Mesendoderm (in vitro differentiated cells): ENCODE results near the gene SRSF7. TPM values are rescaled to one million over a fixed set of nuclear protein-coding genes. Genes with fewer than 3 reads are reported as not detected.
"Not testable (repeated sequence)": the region's sequence is repeated elsewhere in the genome, so short reads cannot be mapped to it uniquely, and the experiment has no call there.

Experiments used
- DNase-seq: peaks from one replicate; pipeline ENCODE4 v3.0.0; 2013
- H2AK5ac ChIP-seq: 2 replicates; pipeline ENCODE4 v1.6.1; 2013; ENCODE audit warnings: low read length, inconsistent platforms
- H2BK120ac ChIP-seq: 2 replicates; pipeline ENCODE4 v1.6.1; 2013; ENCODE audit warnings: low read depth, mild to moderate bottlenecking, low read length, moderate library complexity, mixed read lengths
- H2BK15ac ChIP-seq: replicated peaks from 2 replicates; pipeline ENCODE4 v1.6.1; 2013; ENCODE audit warnings: low read depth, mild to moderate bottlenecking, moderate library complexity
- H2BK5ac ChIP-seq: 2 replicates; pipeline ENCODE4 v1.6.1; 2013; ENCODE audit warnings: low read length, inconsistent platforms
- H3K18ac ChIP-seq: 2 replicates; pipeline ENCODE4 v1.6.1; 2013; ENCODE audit warnings: mild to moderate bottlenecking, low read length, mixed read lengths
- H3K23ac ChIP-seq: one replicate; pipeline ENCODE4 v1.6.1; 2013; ENCODE audit warnings: low read length
- H3K27ac ChIP-seq: 2 replicates; pipeline ENCODE4 v1.5.1; 2013; ENCODE audit warnings: low read depth, mild to moderate bottlenecking, inconsistent platforms, low read length, moderate library complexity
- H3K27me3 ChIP-seq: 2 replicates; pipeline ENCODE4 v1.6.1; 2013; ENCODE audit warnings: low read length, control low read depth, mild to moderate bottlenecking, inconsistent platforms; ENCODE audit not compliant: insufficient read depth, poor library complexity
- H3K36me3 ChIP-seq: 2 replicates; pipeline ENCODE4 v1.6.1; 2013; ENCODE audit warnings: low read length, inconsistent platforms; ENCODE audit not compliant: control insufficient read depth, insufficient read depth
- H3K4ac ChIP-seq: one replicate; pipeline ENCODE4 v1.6.1; 2013; ENCODE audit warnings: low read depth, mild to moderate bottlenecking, low read length, moderate library complexity
- H3K4me1 ChIP-seq: 2 replicates; pipeline ENCODE4 v1.6.1; 2013; ENCODE audit warnings: low read depth, low read length, inconsistent platforms; ENCODE audit not compliant: control insufficient read depth
- H3K4me2 ChIP-seq: 2 replicates; pipeline ENCODE4 v1.6.1; 2013; ENCODE audit warnings: low read length
- H3K4me3 ChIP-seq: 2 replicates; pipeline ENCODE4 v1.5.1; 2013; ENCODE audit warnings: mild to moderate bottlenecking, low read length
- H3K56ac ChIP-seq: one replicate; pipeline ENCODE4 v1.6.1; 2013; ENCODE audit warnings: low read length
- H3K79me1 ChIP-seq: 2 replicates; pipeline ENCODE4 v1.6.1; 2013; ENCODE audit warnings: low read length, inconsistent platforms
- H3K79me2 ChIP-seq: 2 replicates; pipeline ENCODE4 v1.6.1; 2013; ENCODE audit warnings: mild to moderate bottlenecking, low read length; ENCODE audit not compliant: control insufficient read depth, insufficient read depth
- H3K9ac ChIP-seq: 2 replicates; pipeline ENCODE4 v1.6.1; 2013; ENCODE audit warnings: low read length, inconsistent platforms
- H4K5ac ChIP-seq: one replicate; pipeline ENCODE4 v1.6.1; 2013; ENCODE audit warnings: low read length
- H4K8ac ChIP-seq: one replicate; pipeline ENCODE4 v1.6.1; 2013; ENCODE audit warnings: low read depth, mild to moderate bottlenecking, control low read depth, low read length, moderate library complexity
- WGBS: extraction: QIAGEN DNeasy Blood & Tissue Kit; methylation state at CpG from one replicate; pipeline ENCODE4 v1.1.7; 2013; ENCODE audit warnings: low lambda C conversion rate, missing lambda C conversion rate; ENCODE audit not compliant: insufficient coverage; ENCODE audit errors: extremely low coverage; 5-methylcytosine and 5-hydroxymethylcytosine counted together
- polyA plus RNA-seq, 2 experiments: library from polyadenylated mRNA; stranded (reverse); fragments of 200-250 nt; gene quantifications; one replicate each; pipeline ENCODE4 v1.2.3, GENCODE V29; 2013

Gene SRSF7
- polyA plus RNA-seq (2013, experiment 1 of 2): 517 TPM
- polyA plus RNA-seq (2013, experiment 2 of 2): 531 TPM

DNA sequence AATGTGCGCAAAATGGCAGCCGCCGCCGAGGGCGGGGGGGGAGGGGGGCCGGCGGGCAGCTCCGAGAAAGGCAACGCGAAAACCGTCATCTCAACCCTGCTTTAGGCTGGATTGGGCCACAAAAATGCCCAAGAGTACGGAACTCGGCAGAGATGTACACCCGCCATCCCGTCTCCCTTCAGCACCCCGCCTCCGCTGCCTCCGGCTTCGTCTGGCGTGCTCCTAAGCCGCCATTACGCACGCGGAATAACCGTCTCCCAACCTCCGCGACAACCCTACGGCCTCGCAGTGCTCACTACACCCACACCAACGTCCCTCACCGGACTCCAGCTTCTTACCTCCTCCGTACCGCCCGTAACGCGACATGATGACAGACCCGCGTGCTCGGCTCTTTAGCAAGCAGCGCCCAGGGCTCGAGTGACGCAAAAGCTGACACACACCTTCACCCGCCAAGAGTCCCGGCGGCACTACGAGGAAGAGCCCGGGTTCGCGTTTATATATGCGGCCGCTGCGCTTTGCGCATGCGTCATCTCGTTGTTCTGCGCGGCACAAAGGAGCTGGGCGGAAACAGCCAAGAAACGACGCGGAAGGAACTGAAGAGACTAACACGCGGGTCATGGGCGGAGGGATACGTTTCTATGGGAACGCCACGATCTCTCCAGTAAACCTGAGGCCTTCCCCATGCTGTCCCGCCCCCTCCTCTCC lies at the start of gene SRSF7:
SRSF7 (minus strand) TSS at position 471 of the 705 bp plus-strand sequence; CDS start at position 366, 105 bp downstream.
- H3K79me1 ChIP-seq: peaks cover 2% of the 10 kb centered on the region
- peak within 1 kb of the TSS; percentile 100 for H4K5ac ChIP-seq
- H2BK15ac ChIP-seq: no peak within 1 kb of the TSS
- H2BK120ac ChIP-seq: peak within 1 kb of the TSS; percentile 9
- peak within 1 kb of the TSS; percentile 100 for H3K4ac ChIP-seq
- DNase-seq: peak; percentile 100
- H3K27ac ChIP-seq: peak within 1 kb of the TSS; percentile 77
- H4K8ac ChIP-seq: no peak within 1 kb of the TSS
- no CpG with 5 or more reads among the region's 68 CpGs for WGBS
- peak within 1 kb of the TSS; percentile 100 for H3K56ac ChIP-seq
- H2BK5ac ChIP-seq: peak within 1 kb of the TSS; percentile 100
- peaks cover 13% of the 10 kb centered on the region for H3K36me3 ChIP-seq
- H3K4me2 ChIP-seq: peak within 1 kb of the TSS; percentile 93
- H3K27me3 ChIP-seq: no peaks in the 10 kb centered on the region
- H3K18ac ChIP-seq: peak within 1 kb of the TSS; percentile 95
- peaks cover 43% of the 10 kb centered on the region for H3K79me2 ChIP-seq
- H3K4me3 ChIP-seq: peak within 1 kb of the TSS; percentile 100
- peak within 1 kb of the TSS; percentile 100 for H3K9ac ChIP-seq
- H3K23ac ChIP-seq: peak within 1 kb of the TSS; percentile 99
- H3K4me1 ChIP-seq: no peaks in the 10 kb centered on the region
- H2AK5ac ChIP-seq: peak within 1 kb of the TSS; percentile 100

DNA sequence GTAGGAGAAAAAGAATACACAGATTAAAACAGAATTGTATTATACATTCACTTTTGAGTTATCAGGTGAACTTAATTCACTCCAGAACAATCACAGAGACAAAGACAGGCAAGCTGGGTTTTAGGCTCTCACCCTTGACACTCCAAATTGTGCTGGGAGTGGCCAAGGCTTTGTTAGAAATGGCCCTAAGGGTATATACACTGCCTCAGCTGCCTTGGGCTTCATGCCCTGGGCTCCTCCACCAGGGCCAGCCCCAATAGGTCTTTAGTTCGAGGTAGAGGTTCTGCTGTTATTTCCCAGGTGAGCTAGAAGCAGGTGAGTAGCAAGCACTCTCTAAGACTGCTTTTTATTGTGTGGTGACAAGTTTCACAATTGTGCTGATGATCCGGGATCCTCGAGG lies 46.8 kb upstream of the SRSF7 start:
- no peak overlapping the region for H3K27ac ChIP-seq

DNA sequence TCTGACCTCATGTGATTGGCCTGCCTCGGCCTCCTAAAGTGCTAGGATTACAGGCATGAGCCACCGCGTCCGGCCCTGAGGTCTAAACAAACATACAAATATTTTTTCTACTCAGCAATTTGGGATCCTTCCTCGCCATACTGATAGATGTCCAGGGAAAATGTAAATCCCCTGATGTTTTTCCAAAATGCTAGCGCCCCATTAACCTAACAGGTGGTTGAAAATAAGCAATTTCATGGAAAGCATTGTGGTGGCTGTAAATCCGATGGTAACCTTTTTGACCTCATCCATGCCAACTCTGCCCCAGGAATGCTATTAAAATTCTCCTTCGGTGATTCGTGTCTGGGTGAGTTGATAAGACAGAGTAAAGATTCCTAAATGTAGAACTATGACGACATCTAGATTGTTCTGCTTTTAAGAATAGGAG lies 46.1 kb upstream of the SRSF7 start:
- Histone ChIP-seq H3K9ac (no peak overlapping the region), H3K4ac (no peak overlapping the region), H3K79me1 (no peaks in the 10 kb centered on the region), H3K4me3 (no peak overlapping the region), H2BK5ac (no peak overlapping the region), H3K56ac (no peak overlapping the region), H3K18ac (no peak overlapping the region), H4K8ac (no peak overlapping the region), H2AK5ac (no peak overlapping the region), H3K23ac (no peak overlapping the region), H3K4me2 (no peak overlapping the region), H3K27ac (no peak overlapping the region), H3K27me3 (no peaks in the 10 kb centered on the region), H3K4me1 (no peaks in the 10 kb centered on the region), H4K5ac (no peak overlapping the region), H3K79me2 (no peaks in the 10 kb centered on the region), H2BK15ac (no peak overlapping the region), H2BK120ac (no peak overlapping the region), H3K36me3 (peaks cover 3% of the 10 kb centered on the region)
- no peak for DNase-seq
- WGBS: no CpG with 5 or more reads among the region's 10 CpGs

More for the DNA sequence above, 46.8 kb upstream of the SRSF7 start:
- Histone ChIP-seq H3K36me3 (peaks cover 3% of the 10 kb centered on the region), H3K79me1 (no peaks in the 10 kb centered on the region), H3K4me2 (no peak overlapping the region), H2AK5ac (no peak overlapping the region), H3K4ac (no peak overlapping the region), H4K5ac (no peak overlapping the region), H2BK5ac (no peak overlapping the region), H3K79me2 (no peaks in the 10 kb centered on the region), H3K4me3 (no peak overlapping the region), H2BK120ac (no peak overlapping the region), H3K18ac (no peak overlapping the region), H3K4me1 (no peaks in the 10 kb centered on the region), H3K56ac (no peak overlapping the region), H3K23ac (no peak overlapping the region), H3K9ac (no peak overlapping the region), H2BK15ac (no peak overlapping the region), H4K8ac (no peak overlapping the region), H3K27me3 (no peaks in the 10 kb centered on the region)
- WGBS: no CpG with 5 or more reads among the region's 3 CpGs
- DNase-seq: no peak

DNA sequence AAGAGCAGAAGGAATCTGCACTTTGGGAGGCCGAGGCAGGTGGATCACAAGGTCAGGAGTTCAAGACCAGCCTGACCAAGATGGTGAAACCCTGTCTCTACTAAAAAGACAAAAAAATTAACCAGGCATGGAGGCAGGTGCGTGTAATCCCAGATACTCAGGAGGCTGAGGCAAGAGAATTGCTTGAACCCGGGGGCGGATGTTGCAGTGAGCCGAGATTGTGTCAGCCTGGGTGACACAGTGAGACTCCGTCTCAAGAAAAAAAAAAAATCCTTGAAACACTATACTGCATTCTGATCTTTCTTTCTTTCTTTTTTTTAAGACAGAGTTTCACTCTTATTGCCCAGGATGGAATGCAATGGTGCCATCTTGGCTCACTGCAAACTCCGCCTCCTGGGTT lies 43.9 kb upstream of the SRSF7 start:
- not testable (repeated sequence) for H3K79me1 ChIP-seq, H3K27ac ChIP-seq, H4K8ac ChIP-seq, H3K23ac ChIP-seq, H3K79me2 ChIP-seq, H3K4ac ChIP-seq, H3K4me3 ChIP-seq, H3K18ac ChIP-seq, H4K5ac ChIP-seq, H3K4me1 ChIP-seq, H3K9ac ChIP-seq, H3K27me3 ChIP-seq, H3K4me2 ChIP-seq, H2BK5ac ChIP-seq, H2AK5ac ChIP-seq, DNase-seq, H3K56ac ChIP-seq, H3K36me3 ChIP-seq, H2BK120ac ChIP-seq, H2BK15ac ChIP-seq
- WGBS: no CpG with 5 or more reads among the region's 7 CpGs

DNA sequence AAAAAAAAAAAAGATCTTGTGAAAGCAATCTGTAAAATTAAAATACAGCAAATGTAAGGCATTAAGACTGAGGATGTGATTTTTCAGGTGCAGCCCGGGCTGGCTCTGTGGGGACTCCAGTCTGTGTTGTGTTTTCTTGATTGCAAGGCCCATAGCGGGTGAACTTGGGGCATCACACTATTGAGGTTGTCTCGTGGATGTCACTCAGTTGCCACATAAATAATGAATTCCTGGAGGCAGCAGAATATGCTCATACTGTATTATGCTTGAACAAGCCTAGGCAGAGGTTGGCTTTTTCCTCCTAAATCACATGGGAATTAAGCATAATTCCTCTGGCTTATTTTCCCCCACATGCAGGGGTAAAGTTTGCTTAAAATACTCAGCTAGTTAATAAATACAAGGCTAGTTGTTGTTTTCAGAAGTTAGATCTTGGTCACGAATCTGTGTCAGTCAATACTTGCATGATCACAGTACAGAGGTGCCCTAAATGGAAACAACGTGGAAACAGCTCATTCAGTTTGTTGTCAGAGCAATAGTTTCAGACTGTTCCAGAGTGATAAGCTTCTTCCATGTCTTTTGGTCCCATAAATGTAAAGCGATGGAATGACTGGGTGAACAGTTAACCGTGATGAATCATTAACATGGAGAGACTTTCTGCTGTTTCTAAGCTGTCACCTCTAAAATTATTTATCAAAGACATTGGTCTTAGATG lies 43.2 kb upstream of the SRSF7 start:
- no peak for DNase-seq
- H3K4me2 ChIP-seq: no peak overlapping the region
- no peak overlapping the region for H3K27ac ChIP-seq
- H3K36me3 ChIP-seq: no peaks in the 10 kb centered on the region
- H3K23ac ChIP-seq: no peak overlapping the region
- H3K56ac ChIP-seq: no peak overlapping the region
- no peak overlapping the region for H2BK5ac ChIP-seq
- no peak overlapping the region for H3K4me3 ChIP-seq
- H3K4ac ChIP-seq: no peak overlapping the region
- no peak overlapping the region for H3K18ac ChIP-seq
- WGBS: no CpG with 5 or more reads among the region's 7 CpGs
- H3K9ac ChIP-seq: no peak overlapping the region
- H2BK15ac ChIP-seq: no peak overlapping the region
- no peaks in the 10 kb centered on the region for H3K79me1 ChIP-seq
- no peaks in the 10 kb centered on the region for H3K4me1 ChIP-seq
- H3K79me2 ChIP-seq: no peaks in the 10 kb centered on the region
- H4K8ac ChIP-seq: no peak overlapping the region
- H3K27me3 ChIP-seq: no peaks in the 10 kb centered on the region
- no peak overlapping the region for H2BK120ac ChIP-seq
- H2AK5ac ChIP-seq: no peak overlapping the region
- H4K5ac ChIP-seq: no peak overlapping the region
